ENCODE results near the gene KCNG4.

DNA sequence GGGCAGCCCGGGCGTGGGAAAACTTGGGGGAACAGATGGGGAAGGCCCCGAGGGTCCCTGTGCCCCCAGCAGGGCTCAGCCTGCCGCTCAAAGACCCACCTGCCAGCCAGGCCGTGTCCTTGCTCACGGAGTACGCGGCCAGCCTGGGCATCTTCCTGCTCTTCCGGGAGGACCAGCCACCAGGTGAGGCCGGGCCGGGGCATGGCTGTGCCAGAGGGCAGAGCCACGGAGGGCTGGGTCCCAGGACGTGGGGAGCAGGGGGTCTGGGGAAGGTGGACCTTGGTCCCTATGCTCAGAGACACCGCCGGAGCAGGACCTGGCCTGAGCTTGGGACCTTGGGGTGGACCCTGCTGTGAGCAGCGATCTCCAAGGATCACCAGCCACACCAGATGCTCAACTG is 48.3 kb downstream of the KCNG4 start:
- TF ChIP-seq TCF7 (IDR thresholded peaks at IDR 0.05; ENCODE audit: borderline replicate concordance) (no peak), ATF3 (IDR thresholded peaks at IDR 0.05; ENCODE audit: borderline replicate concordance, extremely low read depth, low read depth, low read length) (no peak), POLR2AphosphoS5 (IDR thresholded peaks at IDR 0.05; ENCODE audit: low read length) (no peak), SRF (IDR thresholded peaks at IDR 0.05; ENCODE audit: low read depth in 2 of 2, low read length in 2 of 2) (no peak)

Data from GM12878 (cell line).